GM12878 (cell line): ENCODE results near the gene XRN2. TPM values are rescaled to one million over a fixed set of nuclear protein-coding genes. Genes with fewer than 3 reads are reported as not detected.

Source experiments
- ATAC-seq: fragments of 200-7000 bp; cut with Tn5 transposase; 3 replicates; pipeline ENCODE4 v1.9.1; 2020; ENCODE audit warnings: mild to moderate bottlenecking, moderate library complexity
- BruUV-seq: library from RNA; stranded (reverse); fragments of 400-500 nt; replicated peaks from 2 replicates; lab custom pipeline; 2021; lab: Mats Ljungman, UMichigan
- CTCF ChIA-PET: fragments of 300-600 bp; sonication (Branson Sonifier 250); formaldehyde crosslinking; extraction: SDS; loops from one replicate; lab custom pipeline; 2021; ENCODE audit warnings: inconsistent platforms; lab: Yijun Ruan, JAX
- POLR2A ChIA-PET: fragments of 350-600 bp; formaldehyde crosslinking; extraction: SDS; loops from one replicate; lab custom pipeline; 2021; ENCODE audit warnings: inconsistent platforms; lab: Charles Lee
- RAD21 ChIA-PET: fragments of 300-600 bp; sonication (Branson Sonifier 250); formaldehyde crosslinking; loops from one replicate; lab custom pipeline; 2023; ENCODE audit warnings: antibody characterized with exemption; ENCODE audit not compliant: unreplicated experiment; lab: Charles Lee
- SMC1A ChIA-PET: fragments of 300-600 bp; sonication (Branson Sonifier 250); formaldehyde crosslinking; loops from one replicate; lab custom pipeline; 2023; ENCODE audit not compliant: unreplicated experiment, uncharacterized antibody; lab: Charles Lee
- DNase-seq: peaks from one replicate; pipeline ENCODE4 v3.0.0-alpha.2; 2011; ENCODE audit warnings: low read depth, low spot score
- FAIRE-seq: peaks from 3 replicates; lab custom pipeline; 2011; peaks lifted over from hg19 to GRCh38; lab: Jason Lieb, UNC
- H2AFZ ChIP-seq: 2 replicates; pipeline ENCODE4 v1.6.0; 2011; ENCODE audit warnings: low read depth, low read length, control low read depth; ENCODE audit not compliant: control insufficient read depth
- H3K27ac ChIP-seq: 2 replicates; pipeline ENCODE4 v1.5.1; 2011; ENCODE audit warnings: control low read depth; ENCODE audit not compliant: control insufficient read depth, insufficient read depth
- H3K27me3 ChIP-seq, 2 experiments: replicated peaks in 1 of 2; 2 replicates each; pipeline versions ENCODE4 v1.6.0 to v1.6.1; 2011; ENCODE audit warnings: low read length in 1 of 2; ENCODE audit not compliant: control insufficient read depth in 2 of 2, insufficient read depth in 2 of 2
- H3K36me3 ChIP-seq, 2 experiments: 2 replicates each; pipeline ENCODE4 v1.5.1; 2011; ENCODE audit warnings: low read length in 1 of 2; ENCODE audit not compliant: control insufficient read depth in 2 of 2, insufficient read depth in 2 of 2
- H3K4me1 ChIP-seq: 2 replicates; pipeline ENCODE4 v1.6.1; 2011; ENCODE audit warnings: mild to moderate bottlenecking, low read length, moderate library complexity, mixed read lengths; ENCODE audit not compliant: control insufficient read depth, insufficient read depth
- H3K4me2 ChIP-seq: 2 replicates; pipeline ENCODE4 v1.6.0; 2011; ENCODE audit warnings: control low read depth; ENCODE audit not compliant: control insufficient read depth, insufficient read depth
- H3K4me3 ChIP-seq: fragments of 200-600 bp; sonication (generic); 2 replicates; pipeline ENCODE4 v1.5.1; 2016
- H3K79me2 ChIP-seq: 2 replicates; pipeline ENCODE4 v1.6.0; 2011; ENCODE audit warnings: low read length; ENCODE audit not compliant: control insufficient read depth, insufficient read depth
- H3K9ac ChIP-seq: 2 replicates; pipeline ENCODE4 v1.8.0; 2011; ENCODE audit warnings: low read length, control low read depth, mixed read lengths; ENCODE audit not compliant: control insufficient read depth, insufficient read depth
- H3K9me3 ChIP-seq: replicated peaks from 3 replicates; pipeline ENCODE4 v1.5.1; 2011; ENCODE audit warnings: mild to moderate bottlenecking, low read length; ENCODE audit not compliant: control insufficient read depth, insufficient read depth
- H4K20me1 ChIP-seq: 2 replicates; pipeline ENCODE4 v1.6.0; 2011; ENCODE audit not compliant: control insufficient read depth, insufficient read depth
- CBX5 ChIP-seq: sonication (generic); IDR thresholded peaks from 2 replicates; pipeline ENCODE4 v1.6.1; 2016; ENCODE audit warnings: low read depth, moderate library complexity, mild to moderate bottlenecking, inconsistent platforms
- CEBPB ChIP-seq, 2 experiments: fragments of 150-350 bp in 1 of 2; IDR thresholded peaks; 2 replicates each; pipeline ENCODE4 v1.6.1; 2012 to 2014; ENCODE audit warnings: low read depth in 2 of 2, low read length in 2 of 2, borderline replicate concordance in 1 of 2, inconsistent platforms in 1 of 2
- ETV6 ChIP-seq, 2 experiments: fragments of 450-650 bp in 1 of 2; IDR thresholded peaks in 1 of 2; conservative IDR thresholded peaks in 1 of 2; 2 replicates each; pipeline ENCODE4 v1.6.1; 2014; ENCODE audit warnings: antibody characterized with exemption in 1 of 2, borderline replicate concordance in 1 of 2, low read depth in 1 of 2, mild to moderate bottlenecking in 1 of 2, moderate library complexity in 1 of 2
- EZH2 ChIP-seq: IDR thresholded peaks from 2 replicates; pipeline ENCODE4 v1.6.1; 2012; ENCODE audit warnings: low read depth, mild to moderate bottlenecking, control low read depth, inconsistent platforms, low read length, borderline replicate concordance; ENCODE audit not compliant: control insufficient read depth
- KLF5 ChIP-seq: fragments of 450-650 bp; IDR thresholded peaks from 2 replicates; pipeline ENCODE4 v1.6.1; 2014; ENCODE audit warnings: mild to moderate bottlenecking; ENCODE audit not compliant: partially characterized antibody
- NKRF ChIP-seq: fragments of 450-650 bp; conservative IDR thresholded peaks from 2 replicates; pipeline ENCODE4 v1.6.1; 2017; ENCODE audit warnings: mild to moderate bottlenecking, moderate library complexity
- NRF1 ChIP-seq: conservative IDR thresholded peaks from 2 replicates; pipeline ENCODE4 v1.6.1; 2011; ENCODE audit warnings: mild to moderate bottlenecking, low read depth, low read length, improper control_type of control experiment
- POLR2A ChIP-seq: IDR thresholded peaks from 2 replicates; pipeline ENCODE4 v1.6.1; 2011; ENCODE audit warnings: low read depth, mild to moderate bottlenecking, low read length
- SIX5 ChIP-seq: IDR thresholded peaks from 2 replicates; pipeline ENCODE4 v1.6.1; 2011; ENCODE audit warnings: mild to moderate bottlenecking, low read depth, low read length, moderate library complexity; ENCODE audit not compliant: severe bottlenecking
- TCF12 ChIP-seq: IDR thresholded peaks from 2 replicates; pipeline ENCODE4 v1.6.1; 2011; ENCODE audit warnings: low read depth, mild to moderate bottlenecking, low read length
- ZBTB33 ChIP-seq: fragments of 450-650 bp; IDR thresholded peaks from 2 replicates; pipeline ENCODE4 v1.6.1; 2017; ENCODE audit warnings: mild to moderate bottlenecking
- ZBTB4 ChIP-seq: fragments of 450-650 bp; formaldehyde crosslinking; IDR thresholded peaks from 2 replicates; pipeline ENCODE4 v1.4.0; 2022; ENCODE audit warnings: mild to moderate bottlenecking, moderate library complexity
- WGBS: methylation state at CpG from one replicate; pipeline ENCODE4 v1.1.6; 2016; ENCODE audit warnings: low lambda C conversion rate; ENCODE audit not compliant: insufficient replicate concordance, insufficient coverage; ENCODE audit errors: missing lambda C conversion rate; 5-methylcytosine and 5-hydroxymethylcytosine counted together
- in situ Hi-C: fragments of 300-500 bp; cut with MboI; formaldehyde crosslinking; loops from 9 replicates; pipeline ENCODE4 v1.14.3; 2018; ENCODE audit warnings: mixed read lengths
- intact Hi-C: fragments of 100-400 bp; cut with micrococcal nuclease; formaldehyde crosslinking; loops from one replicate; pipeline ENCODE4 v1.14.2; 2022; ENCODE audit not compliant: unreplicated experiment
- polyA plus RNA-seq, 11 experiments: library from polyadenylated mRNA; depleted of rRNA in 4 of 11; unstranded in 6 of 11; stranded (reverse) in 5 of 11; fragments of >200 nt; fragmentation: Nextera tagmentation in 4 of 11; fragmentation: Illumina TruSeq in 1 of 11; extraction: Ambion mirVana in 4 of 11; extraction: Trizol in 1 of 11; gene quantifications; 1 replicate in 1 of 11; 2 replicates in 10 of 11; pipeline versions ENCODE4 v1.2.1 to v1.2.3, GENCODE V29; 2011 to 2016; ENCODE audit warnings: inconsistent platforms in 2 of 11, missing spikeins in 2 of 11, low read depth in 1 of 11
- total RNA-seq, 4 experiments: library from RNA; depleted of rRNA in 3 of 4; stranded (reverse); fragments of >200 nt in 3 of 4; fragmentation: Illumina TruSeq in 1 of 4; extraction: Trizol in 1 of 4; gene quantifications; 2 replicates each; pipeline versions ENCODE4 v1.2.1 to v1.2.3, GENCODE V29; 2013 to 2021

The XRN2 gene
- total and polyA plus RNA-seq, 10 of the 15 experiments (the other 5 are each of a cell fraction or from before 2014, with no cell fraction given), result 59.7 to 97.8 (median 75.6) TPM

- BruUV-seq, result no TSS peak
- Histone ChIP-seq H3K9me3 (0 out of 3 replicates have a peak, but pooled peaks cover 2% of the 10 kb centered on the region), H3K79me2 (peaks cover 91% of the 10 kb centered on the region), H2AFZ (no peak overlapping the region), H3K4me3 (no peak overlapping the region), H3K4me2 (no peak overlapping the region; the same call in 1 of the 2 replicates), H3K36me3 (peaks cover 0 to 8% of the 10 kb centered on the region in 2 experiments; a peak in 3 of 4 replicates), H3K4me1 (peaks cover 12% of the 10 kb centered on the region), H3K9ac (no peak overlapping the region), H4K20me1 (no peaks in the 10 kb centered on the region), H3K27me3 (no peaks in the 10 kb centered on the region), H3K27ac (no peak overlapping the region)
- POLR2A ChIA-PET, result no interaction called here
- SMC1A ChIA-PET, result interaction anchor here (0.7 kb wide), 1 partner anchor 8 kb away, joined by 3 read pairs; no protein-coding TSS in a partner anchor
- FAIRE-seq, result no peak
- CTCF ChIA-PET, result interaction anchor here (1.0 to 1.1 kb wide), 3 partner anchors 10 to 192 kb away, joined by 3 to 4 read pairs (median 4); no protein-coding TSS in a partner anchor
- intact Hi-C loops (loop anchor here (10.0 kb wide), 1 partner anchor 185 kb away; the partner anchor contains the start of gene KIZ), in situ Hi-C loops (no loop called here)
- WGBS, result 100% methylated on average over 2 of the region's 2 CpGs
- DNase-seq, result no peak
- RAD21 ChIA-PET, result interaction anchor here (0.8 kb wide), 1 partner anchor 14 kb away, joined by 3 read pairs; no protein-coding TSS in a partner anchor
- peak; percentile 54 for ATAC-seq
- TF ChIP-seq ZBTB33 (no peak), POLR2A (no peak), ETV6 (conservative IDR thresholded peaks at IDR 0.05 in 1 of 2, IDR thresholded peaks at IDR 0.05 in 1 of 2; ENCODE audit: borderline replicate concordance in 1 of 2, low read depth in 1 of 2) (no peak), EZH2 (no peak), NKRF (no peak), ZBTB4 (CRISPR knock-in tag) (no peak), CEBPB (IDR thresholded peaks at IDR 0.05; ENCODE audit: borderline replicate concordance in 1 of 2, low read depth in 2 of 2, low read length in 2 of 2) (no peak), NRF1 (no peak), KLF5 (no peak), CBX5 (no peak), SIX5 (no peak), TCF12 (no peak)
Measured at GRCh38 chr20:21309678-21310467, 6.7 kb downstream of the XRN2 start.
